Measurements from ENCODE around the gene INO80C. TPM values are rescaled to one million over a fixed set of nuclear protein-coding genes. Genes with fewer than 3 reads are reported as not detected.

Gene INO80C
- total RNA-seq, 6 experiments from 2014 or later: 10.4 to 13.3 (median 12.1) TPM

DNA sequence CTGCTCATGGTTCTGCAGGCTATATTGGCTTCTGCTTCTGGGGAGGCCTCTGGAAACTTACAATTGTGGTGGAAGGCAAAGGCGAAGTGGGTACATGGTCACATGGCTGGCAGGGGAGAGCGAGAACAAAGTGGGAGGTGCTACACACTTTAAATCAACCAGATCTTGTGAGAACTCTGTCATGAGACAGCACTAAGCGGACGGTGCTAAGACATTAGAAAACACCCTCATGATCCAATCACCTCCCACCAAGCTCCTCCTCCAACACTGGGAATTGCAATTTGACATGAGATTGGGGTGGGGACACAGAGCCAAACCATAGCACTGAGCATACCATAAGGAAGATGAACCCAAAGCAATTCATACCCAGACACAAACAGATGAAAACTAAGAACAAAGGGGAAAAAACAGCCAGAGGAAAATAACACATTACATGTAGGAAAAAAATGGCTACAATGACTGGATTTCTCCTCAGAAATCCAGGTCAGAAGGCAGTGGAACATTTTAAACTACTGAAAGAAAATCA is 31.1 kb upstream of the INO80C start:
- no peaks in the 10 kb centered on the region; the same call in 1 of the 2 replicates for H3K9me3 Mint-ChIP-seq
- H3K4me3 Mint-ChIP-seq: no peak overlapping the region
- peaks cover 6% of the 10 kb centered on the region for H3K27me3 Mint-ChIP-seq (ENCODE audit: insufficient read depth)
- H3K27ac Mint-ChIP-seq: no peak overlapping the region
- no peaks in the 10 kb centered on the region for H3K4me1 Mint-ChIP-seq (ENCODE audit: low read depth)
- DNase-seq: no peak
- TF ChIP-seq, protein P1, sequence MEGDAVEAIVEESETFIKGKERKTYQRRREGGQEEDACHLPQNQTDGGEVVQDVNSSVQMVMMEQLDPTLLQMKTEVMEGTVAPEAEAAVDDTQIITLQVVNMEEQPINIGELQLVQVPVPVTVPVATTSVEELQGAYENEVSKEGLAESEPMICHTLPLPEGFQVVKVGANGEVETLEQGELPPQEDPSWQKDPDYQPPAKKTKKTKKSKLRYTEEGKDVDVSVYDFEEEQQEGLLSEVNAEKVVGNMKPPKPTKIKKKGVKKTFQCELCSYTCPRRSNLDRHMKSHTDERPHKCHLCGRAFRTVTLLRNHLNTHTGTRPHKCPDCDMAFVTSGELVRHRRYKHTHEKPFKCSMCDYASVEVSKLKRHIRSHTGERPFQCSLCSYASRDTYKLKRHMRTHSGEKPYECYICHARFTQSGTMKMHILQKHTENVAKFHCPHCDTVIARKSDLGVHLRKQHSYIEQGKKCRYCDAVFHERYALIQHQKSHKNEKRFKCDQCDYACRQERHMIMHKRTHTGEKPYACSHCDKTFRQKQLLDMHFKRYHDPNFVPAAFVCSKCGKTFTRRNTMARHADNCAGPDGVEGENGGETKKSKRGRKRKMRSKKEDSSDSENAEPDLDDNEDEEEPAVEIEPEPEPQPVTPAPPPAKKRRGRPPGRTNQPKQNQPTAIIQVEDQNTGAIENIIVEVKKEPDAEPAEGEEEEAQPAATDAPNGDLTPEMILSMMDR (IDR thresholded peaks at IDR 0.05): no peak
- H3K36me3 Mint-ChIP-seq (ENCODE audit: low read depth): no peaks in the 10 kb centered on the region

DNA sequence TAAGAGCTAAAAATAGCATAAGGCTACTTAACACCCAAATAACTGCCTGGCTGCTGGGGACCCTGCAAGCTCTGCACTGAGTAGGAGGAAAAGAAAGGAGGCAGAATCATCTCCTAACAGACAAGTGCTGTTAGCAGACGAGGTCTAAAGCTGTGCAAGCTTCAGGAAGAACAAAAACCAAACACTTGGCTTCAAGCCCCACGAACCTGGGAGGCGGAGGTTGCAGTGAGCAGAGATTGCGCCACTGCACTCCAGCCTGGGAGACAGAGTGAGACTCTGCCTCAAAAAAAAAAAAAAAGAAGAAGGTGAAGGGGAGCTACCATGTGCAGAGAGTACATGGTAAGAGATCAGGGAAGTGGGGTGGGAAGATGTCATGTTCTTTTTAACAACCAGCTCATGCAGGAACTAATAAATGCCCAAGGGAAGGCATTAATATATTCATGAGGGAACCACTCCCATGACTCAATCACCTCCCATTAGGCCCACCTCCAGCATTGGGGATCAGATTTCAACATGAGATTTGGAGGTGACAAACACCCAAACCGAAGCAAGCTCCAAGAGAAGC is 28.8 kb upstream of the INO80C start:
- no peak for DNase-seq
- Mint-ChIP-seq H3K36me3 (ENCODE audit: low read depth) (no peaks in the 10 kb centered on the region), H3K27me3 (ENCODE audit: insufficient read depth) (peaks cover 11% of the 10 kb centered on the region), H3K9me3 (no peaks in the 10 kb centered on the region; the same call in 1 of the 2 replicates), H3K4me3 (no peak overlapping the region), H3K4me1 (ENCODE audit: low read depth) (no peaks in the 10 kb centered on the region), H3K27ac (no peak overlapping the region)
- TF ChIP-seq, protein P1 (IDR thresholded peaks at IDR 0.05): no peak

DNA sequence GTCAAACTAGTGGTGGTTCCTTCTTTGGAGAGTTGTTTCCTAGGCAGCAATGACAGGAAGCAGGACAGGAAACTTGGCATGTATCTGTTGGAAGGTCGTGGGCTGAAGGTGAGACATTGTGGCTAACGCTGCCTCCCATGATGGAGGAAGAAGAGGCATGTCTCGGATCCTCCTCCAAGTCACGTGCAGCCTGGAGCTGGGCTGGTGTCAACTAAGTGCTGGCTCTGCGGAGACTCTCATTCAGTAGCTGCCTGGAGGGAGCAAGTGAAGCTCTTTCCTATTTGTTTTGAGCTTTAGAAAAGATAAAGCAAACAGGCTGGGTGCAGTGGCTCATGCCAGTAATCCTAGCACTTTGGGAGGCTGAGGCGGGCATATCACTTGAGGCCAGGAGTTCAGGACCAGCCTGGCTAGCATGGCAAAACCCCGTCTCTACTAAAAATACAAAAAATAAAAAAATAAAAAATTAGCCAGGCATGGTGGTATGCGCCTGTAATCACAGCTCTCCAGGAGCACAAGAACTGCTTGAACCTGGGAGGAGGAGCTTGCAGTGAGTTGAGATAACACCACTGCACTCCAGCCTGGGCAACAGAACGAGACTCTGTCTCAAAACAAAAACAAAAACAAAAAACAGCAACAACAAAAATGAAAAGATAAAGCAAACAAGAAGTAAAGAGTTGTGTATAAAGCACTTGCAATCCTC is 28.2 kb upstream of the INO80C start:
- Mint-ChIP-seq H3K36me3 (ENCODE audit: low read depth) (no peaks in the 10 kb centered on the region), H3K27ac (no peak overlapping the region), H3K27me3 (ENCODE audit: insufficient read depth) (peaks cover 13% of the 10 kb centered on the region), H3K4me3 (no peak overlapping the region), H3K4me1 (ENCODE audit: low read depth) (no peaks in the 10 kb centered on the region), H3K9me3 (no peaks in the 10 kb centered on the region; the same call in 1 of the 2 replicates)
- DNase-seq: no peak
- TF ChIP-seq, protein P1 (IDR thresholded peaks at IDR 0.05): no peak

DNA sequence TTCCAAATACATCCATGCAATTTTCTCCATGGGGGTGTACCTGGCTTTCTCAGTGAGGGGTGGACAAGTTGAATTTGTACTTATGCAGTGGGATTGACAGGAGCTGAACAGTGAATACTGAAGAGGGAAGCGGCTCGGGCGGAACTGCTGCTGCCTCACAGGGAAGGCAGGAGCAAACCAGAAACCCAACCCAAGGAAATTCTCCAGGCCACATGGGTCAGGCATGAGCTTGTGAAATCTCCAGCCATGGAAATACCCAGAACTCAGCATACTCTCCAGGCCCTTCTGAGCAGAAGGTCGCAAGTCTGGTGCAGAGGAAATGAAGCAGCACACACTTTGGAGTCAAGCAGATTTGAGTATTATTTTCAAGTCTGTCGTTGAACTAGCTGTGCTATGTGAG is 26.5 kb upstream of the INO80C start:
- no peak overlapping the region for H3K27ac Mint-ChIP-seq
- no peak for DNase-seq
- no peaks in the 10 kb centered on the region for H3K4me1 Mint-ChIP-seq (ENCODE audit: low read depth)
- no peak overlapping the region for H3K4me3 Mint-ChIP-seq
- H3K9me3 Mint-ChIP-seq: no peaks in the 10 kb centered on the region
- H3K36me3 Mint-ChIP-seq (ENCODE audit: low read depth): no peaks in the 10 kb centered on the region
- H3K27me3 Mint-ChIP-seq (ENCODE audit: insufficient read depth): peaks cover 12% of the 10 kb centered on the region
- TF ChIP-seq, protein P1 (IDR thresholded peaks at IDR 0.05): no peak

DNA sequence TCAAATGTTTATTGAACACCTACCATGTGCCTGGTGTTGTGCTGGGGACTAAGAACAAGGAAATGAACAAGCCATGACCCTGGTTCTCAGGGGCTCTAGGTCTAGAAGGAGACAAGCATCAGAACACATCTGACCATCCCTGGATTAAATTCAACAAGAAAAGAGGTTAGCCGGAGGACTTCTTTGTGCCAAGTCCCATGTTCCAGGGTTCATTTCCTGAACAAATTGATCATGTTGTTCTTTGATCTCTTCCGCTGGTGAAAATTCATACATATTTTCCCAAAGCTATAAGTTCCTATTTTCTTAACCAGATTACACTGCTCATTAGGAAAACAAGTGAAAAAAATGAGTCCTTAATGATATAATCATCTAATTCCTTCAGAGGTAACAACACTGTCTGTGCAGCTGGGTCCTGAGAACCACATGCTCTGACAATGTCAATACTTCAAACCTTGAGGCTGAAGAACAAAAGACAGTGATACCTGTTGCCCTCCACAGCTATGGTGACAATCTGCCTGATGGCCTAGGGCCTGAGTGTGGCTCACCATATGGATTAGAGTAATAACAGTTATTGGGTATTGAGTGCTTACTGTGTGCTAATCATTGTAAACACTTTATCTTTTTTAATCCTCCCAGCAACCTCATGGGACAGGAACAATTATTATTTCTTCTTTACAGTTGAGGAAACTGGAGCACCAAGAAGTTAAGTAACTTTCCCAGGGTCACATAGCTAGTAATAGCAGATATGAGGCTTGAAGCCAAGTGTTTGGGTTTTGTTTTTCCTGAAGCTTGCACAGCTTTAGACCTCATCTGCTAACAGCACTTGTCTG is 24.6 kb upstream of the INO80C start:
- no peak for DNase-seq
- Mint-ChIP-seq H3K27me3 (ENCODE audit: insufficient read depth) (peaks cover 10% of the 10 kb centered on the region), H3K36me3 (ENCODE audit: low read depth) (no peaks in the 10 kb centered on the region), H3K27ac (no peak overlapping the region), H3K4me1 (ENCODE audit: low read depth) (no peaks in the 10 kb centered on the region), H3K9me3 (no peaks in the 10 kb centered on the region), H3K4me3 (no peak overlapping the region)
- TF ChIP-seq, protein P1 (IDR thresholded peaks at IDR 0.05): no peak

All from HFFc6 (cell line).